GM18526 (cell line): ENCODE results near the gene STARD3NL.

ENCODE experiments used
- POLR2A ChIP-seq: IDR thresholded peaks from 3 replicates; pipeline ENCODE4 v1.6.1; 2011; ENCODE audit not compliant: insufficient read length; ENCODE audit errors: extremely low read depth

The STARD3NL gene

GRCh38 chr7:38195804-38196595, 18.0 kb downstream of the STARD3NL start:
- no peak for TF ChIP-seq POLR2A

DNA sequence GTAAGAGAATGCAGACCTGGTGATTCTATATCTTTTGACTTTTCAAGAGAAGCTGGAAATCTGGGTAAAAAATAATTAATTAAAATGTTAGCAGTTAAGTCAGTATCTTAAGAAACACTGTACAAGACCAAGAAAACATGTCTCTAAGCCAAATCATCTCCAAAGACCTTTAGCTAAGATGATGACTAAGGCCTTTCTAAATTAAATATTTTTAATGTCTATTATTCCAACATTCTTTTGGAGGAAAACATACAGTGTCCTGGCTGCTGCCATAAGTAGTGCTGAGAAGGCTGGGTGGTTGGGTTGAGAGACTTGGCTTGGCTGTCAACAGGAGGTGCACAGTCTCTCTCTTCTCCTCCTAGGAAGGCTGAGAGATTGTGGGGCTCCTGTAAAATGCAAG, 20.3 kb downstream of the STARD3NL start:
- TF ChIP-seq POLR2A, result no peak

DNA sequence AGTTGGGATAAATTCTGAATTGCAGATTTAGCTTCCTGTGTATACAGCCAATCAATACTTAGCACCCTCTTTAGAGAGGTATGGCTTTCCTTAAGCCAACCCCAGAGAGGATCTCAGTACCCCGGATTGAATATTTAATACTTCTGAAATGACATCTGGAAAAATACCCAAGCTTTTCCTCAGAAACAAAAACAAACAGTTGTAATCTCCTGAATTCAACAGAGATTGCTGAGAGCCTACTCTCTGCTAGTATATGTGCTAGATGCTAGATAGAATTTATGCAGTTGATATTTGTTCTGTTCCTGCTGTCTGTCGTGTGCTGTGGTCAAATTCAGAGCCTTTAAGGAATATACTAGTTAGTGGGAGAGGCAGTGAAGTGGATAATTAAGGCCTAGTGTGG, 21.1 kb downstream of the STARD3NL start:
- no peak for TF ChIP-seq POLR2A

GRCh38 chr7:38199782-38200181, 21.7 kb downstream of the STARD3NL start:
- no peak for TF ChIP-seq POLR2A

DNA sequence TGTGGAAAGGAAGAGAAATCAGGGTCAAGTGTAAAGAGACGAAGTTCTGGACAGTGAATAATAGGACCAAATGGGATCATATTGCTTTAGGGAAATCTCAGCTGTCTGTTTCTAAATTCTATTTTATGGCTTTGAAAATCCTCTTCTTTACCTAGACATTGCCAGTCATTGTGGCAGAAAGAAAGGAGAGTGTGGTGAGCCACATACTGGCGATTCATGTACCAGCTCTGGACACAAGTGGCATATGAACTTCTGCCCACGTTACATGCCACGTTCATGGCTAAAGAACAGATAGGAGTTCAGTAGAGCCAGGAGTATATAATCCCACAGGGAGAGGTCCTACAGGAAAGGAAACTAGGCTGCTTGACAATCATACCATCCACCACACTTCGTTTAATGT, 28.0 kb downstream of the STARD3NL start:
- no peak for TF ChIP-seq POLR2A

DNA sequence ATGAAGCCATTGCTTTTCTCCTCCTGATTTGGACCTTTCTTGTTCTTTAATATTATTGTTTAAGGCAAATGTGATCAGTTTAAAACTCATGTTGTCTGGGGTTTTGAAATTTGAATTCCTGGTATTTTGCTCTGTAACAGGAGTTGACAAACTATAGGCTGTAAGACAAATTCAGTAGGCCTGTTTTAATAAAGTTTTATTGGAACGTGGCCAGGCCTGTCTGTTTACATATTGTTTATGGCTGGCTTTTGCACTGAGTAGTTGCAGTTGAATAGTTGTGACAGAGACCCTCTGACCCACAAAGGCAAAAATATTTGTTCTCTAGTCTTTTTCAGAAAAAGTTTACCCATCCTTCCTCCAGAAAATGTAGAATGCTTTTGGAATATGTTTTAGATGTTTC, 29.8 kb downstream of the STARD3NL start:
- TF ChIP-seq POLR2A, result no peak

DNA sequence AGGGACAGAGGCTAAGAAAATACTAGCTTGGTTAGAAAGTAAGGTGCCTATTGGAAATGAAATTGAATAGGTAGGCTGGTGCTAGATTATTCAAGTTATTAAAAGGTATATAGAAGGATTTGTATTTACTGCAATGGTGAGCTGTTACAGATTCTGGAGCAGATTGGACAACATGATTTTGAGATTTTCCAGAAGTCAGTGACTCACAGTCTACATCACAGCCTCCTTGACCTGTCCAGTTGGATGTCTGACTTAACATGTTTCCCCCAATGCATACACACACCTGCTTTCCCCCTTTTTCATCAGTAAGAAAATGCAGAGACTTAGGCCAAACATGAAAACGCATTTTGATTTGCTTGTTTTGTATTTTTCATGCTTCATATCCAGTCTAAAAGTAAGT, 33.4 kb downstream of the STARD3NL start:
- TF ChIP-seq POLR2A, result no peak

GRCh38 chr7:38211940-38212339, 33.9 kb downstream of the STARD3NL start:
- TF ChIP-seq POLR2A, result no peak

GRCh38 chr7:38215115-38215514, 37.1 kb downstream of the STARD3NL start:
- TF ChIP-seq POLR2A, result no peak

GRCh38 chr7:38215735-38216670, 38.0 kb downstream of the STARD3NL start:
- no peak for TF ChIP-seq POLR2A

- TF ChIP-seq POLR2A, result no peak
Measured at GRCh38 chr7:38217672-38218071, 39.6 kb downstream of the STARD3NL start.

DNA sequence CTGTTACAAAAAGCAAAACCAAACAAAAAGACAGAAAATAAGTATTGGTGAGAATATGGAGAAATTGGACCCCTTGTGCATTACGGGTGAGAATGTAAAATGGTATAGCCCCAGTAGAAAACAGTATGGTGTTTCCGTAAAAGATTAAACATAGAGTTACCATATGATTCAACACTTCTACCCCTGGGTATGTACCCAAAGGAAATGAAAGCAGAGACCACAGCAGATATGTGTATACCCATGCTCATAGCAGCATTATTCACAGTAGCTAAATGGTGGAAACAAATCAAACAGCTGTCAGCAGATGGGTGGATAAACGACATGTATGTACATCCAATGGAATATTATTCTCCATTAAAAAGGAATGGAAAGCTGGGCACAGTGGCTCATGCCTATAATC, 42.4 kb downstream of the STARD3NL start:
- no peak for TF ChIP-seq POLR2A

DNA sequence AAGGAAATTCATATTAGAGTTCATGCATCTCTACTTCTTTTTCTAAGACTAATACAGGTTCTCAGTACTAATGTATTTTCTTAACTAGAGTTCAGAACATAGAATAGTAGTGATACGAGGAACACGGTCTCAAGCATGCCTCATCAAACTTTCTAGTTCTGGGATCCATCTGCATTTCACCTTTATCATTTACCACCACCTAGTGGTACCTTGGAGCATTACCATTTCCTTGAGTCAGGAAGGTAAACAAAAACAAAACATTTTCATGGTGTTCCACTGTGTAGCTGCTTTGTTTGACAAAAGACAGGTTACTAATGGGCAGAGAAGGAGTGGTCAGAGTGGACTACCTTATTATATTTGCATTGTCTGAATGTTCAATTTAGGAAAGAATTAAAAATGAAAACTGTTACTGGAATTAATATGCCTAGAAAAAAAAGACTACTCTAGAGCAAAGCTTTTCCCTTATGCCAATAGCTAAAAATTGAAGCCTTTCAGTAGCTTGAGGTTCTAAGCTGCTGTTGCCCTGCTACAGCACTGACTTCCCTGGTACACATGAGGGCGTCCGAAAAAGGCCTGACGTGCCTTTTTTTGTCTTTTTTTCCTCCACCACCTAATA, 44.5 kb downstream of the STARD3NL start:
- TF ChIP-seq POLR2A, result no peak

GRCh38 chr7:38223306-38223705, 45.3 kb downstream of the STARD3NL start:
- TF ChIP-seq POLR2A, result no peak

DNA sequence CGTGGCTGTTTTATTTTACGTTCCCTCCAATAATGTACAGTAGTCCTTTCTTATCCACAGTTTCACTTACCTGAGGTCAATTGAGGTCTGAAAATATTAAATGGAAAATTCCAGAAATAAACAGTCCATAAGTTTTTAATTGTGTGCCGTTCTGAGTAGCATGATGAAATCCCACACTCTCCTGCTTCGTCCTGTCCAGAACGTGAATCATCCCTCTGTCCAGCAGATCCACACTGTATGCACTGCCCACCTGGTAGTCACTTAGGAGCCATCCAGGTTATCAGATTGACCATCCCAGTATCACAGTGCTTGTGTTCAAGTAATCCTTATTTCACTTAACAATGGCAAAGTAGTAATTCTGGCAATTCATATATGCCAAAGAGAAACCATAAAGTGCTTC, 46.3 kb downstream of the STARD3NL start:
- no peak for TF ChIP-seq POLR2A

- no peak for TF ChIP-seq POLR2A
Measured at GRCh38 chr7:38229386-38229785, 51.3 kb downstream of the STARD3NL start.
